SHP77 (cell line): ENCODE results near the gene PKD1.

Source experiments
- DNase-seq, 2 experiments: peaks; one replicate each; lab custom pipeline; 2025; lab: John Stamatoyannopoulos, UW

PKD1 gene

DNA sequence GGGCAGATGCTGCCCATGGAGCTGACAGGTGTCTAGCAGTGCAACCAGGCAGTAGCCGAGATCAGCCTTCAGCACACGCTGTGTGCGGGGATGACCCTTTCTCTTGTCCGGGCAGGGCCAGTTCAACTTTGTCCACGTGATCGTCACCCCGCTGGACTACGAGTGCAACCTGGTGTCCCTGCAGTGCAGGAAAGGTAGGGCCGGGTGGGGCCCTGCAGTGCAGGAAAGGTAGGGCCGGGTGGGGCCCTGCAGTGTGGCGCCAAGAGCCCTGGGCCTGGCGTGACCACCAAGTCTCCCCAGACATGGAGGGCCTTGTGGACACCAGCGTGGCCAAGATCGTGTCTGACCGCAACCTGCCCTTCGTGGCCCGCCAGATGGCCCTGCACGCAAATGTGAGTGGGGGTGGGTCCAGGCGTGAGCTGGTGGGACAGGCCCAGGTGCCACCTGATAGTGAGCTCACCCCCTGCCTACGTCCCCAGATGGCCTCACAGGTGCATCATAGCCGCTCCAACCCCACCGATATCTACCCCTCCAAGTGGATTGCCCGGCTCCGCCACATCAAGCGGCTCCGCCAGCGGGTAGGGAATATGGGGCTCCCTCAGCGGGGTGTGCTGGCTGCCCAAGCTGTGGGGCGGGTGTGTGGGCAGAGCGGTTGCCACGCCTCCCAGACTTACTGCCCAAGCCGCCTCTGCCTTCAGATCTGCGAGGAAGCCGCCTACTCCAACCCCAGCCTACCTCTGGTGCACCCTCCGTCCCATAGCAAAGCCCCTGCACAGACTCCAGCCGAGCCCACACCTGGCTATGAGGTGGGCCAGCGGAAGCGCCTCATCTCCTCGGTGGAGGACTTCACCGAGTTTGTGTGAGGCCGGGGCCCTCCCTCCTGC lies 47.7 kb downstream of the PKD1 start:
- DNase-seq = no peak

DNA sequence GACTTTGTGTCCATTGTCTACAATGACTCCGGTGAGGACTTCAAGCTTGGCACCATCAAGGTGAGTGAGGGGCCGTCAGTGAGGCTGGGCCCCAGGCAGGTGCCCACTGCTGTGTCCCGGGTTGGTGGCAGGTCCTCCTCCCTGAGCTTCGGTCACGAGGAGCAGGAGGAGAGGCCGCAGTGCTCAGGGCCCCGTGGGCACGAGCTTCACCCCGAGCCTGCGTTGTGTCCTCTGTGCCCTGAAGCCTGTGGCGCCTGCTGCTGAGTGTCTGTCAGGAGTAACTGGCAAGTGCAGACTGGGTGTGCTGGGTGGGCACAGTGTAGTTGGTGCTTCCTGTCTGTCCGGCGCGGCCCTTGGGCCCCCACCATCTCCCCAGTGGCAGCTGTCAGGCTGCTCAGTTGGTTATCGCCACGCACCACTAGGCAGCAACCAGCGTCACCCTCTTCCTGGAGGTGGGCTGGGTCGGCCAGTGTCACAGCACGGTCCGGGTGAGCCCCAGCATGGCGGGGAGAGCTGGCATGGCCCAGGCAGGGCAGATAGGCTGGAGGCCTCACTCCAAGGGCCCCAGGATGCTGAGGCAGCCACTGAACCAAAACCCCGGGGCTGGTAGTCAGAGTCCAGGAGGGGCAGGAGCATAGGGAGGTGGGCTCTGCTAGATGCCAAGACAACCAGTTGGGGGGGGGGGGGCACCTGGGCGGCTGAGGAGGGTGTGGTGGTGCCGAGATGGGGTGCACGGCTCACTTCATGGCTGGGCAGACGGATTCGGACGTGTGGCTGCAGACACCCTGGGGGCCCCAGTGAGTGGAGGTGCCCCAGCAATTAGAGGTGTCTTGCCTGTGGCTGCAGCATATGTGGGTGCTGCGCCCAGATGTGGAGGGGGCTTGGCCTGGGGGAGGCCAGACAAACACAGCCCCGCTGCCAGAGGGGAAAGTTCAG lies 48.6 kb downstream of the PKD1 start:
- DNase-seq = no peak

DNA sequence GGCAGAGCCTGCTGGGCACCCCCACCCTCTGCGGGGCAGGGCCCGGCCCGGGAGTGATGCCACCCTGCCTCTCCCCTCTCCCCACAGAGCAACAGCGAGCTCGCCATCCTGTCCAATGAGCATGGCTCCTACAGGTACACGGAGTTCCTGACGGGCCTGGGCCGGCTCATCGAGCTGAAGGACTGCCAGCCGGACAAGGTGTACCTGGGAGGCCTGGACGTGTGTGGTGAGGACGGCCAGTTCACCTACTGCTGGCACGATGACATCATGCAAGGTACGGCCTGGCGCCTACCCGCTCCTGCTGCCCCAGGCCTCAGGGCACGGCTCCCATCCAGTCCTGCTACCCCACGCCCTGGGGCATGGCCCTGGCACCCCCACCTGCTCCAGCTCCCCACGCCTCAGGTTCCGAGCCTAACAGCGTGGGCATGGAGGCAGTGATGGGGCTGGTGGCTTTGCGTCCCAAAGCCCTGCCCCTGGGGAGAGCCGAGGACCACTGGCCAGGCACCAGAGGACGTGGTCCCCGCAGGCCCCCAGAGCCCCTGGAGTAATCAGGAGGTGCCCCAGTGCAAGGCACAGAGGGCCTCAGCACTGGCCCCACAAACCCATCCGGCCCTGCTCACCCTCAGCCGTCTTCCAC lies 49.5 kb downstream of the PKD1 start:
- no peak for DNase-seq

DNA sequence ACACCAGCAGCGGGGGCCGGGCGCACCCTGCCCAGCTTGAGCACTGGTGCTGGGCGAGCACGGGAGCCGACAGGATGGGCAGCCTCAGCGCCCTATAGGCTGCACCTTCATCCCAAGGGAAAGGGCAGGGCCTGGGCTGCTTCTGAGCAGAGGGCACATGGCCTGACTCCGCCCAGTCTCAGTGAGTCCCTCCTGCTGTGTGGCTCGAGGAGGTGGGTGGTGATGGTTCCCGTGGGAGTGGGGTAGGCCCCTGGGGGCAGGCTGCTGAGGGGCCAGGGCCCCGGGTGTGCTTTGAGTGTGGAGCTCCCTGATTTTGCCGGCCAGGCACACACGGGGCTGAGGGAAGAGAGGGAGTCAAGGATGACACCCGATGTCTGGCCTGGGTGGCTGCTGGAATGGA lies 50.0 kb downstream of the PKD1 start:
- no peak for DNase-seq

DNA sequence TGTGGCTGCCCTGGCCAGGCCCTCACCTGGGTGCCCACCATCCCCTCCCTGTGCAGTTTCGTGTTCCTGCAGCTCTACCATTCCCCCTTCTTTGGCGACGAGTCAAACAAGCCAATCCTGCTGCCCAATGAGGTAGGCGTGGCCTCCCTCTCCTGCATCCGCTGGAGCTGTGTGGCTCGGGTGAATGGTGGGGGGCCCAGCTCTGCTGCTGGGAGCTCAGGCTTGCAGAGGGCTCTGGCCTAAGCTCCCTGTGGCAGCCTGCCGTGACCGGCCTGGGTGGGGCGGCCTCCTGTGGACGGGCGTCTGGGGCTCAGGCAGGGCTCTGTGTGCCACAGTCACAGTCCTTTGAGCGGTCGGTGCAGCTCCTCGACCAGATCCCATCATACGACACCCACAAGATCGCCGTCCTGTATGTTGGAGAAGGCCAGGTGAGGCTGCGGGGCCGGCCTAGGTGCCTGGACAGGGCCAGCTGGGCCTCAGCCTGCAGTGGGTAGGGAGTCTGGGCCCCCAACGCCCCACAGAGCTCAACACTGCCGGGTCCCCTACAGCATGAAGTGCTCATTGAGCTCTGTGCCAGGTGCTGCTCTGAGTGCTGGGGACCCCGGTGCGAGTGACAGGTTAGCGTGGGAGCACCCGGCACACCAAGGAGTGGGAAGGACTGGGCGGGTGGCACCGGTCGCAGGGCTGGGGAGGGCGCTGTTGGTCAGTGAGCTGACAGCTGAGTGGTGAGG lies 50.6 kb downstream of the PKD1 start:
- DNase-seq = no peak

DNA sequence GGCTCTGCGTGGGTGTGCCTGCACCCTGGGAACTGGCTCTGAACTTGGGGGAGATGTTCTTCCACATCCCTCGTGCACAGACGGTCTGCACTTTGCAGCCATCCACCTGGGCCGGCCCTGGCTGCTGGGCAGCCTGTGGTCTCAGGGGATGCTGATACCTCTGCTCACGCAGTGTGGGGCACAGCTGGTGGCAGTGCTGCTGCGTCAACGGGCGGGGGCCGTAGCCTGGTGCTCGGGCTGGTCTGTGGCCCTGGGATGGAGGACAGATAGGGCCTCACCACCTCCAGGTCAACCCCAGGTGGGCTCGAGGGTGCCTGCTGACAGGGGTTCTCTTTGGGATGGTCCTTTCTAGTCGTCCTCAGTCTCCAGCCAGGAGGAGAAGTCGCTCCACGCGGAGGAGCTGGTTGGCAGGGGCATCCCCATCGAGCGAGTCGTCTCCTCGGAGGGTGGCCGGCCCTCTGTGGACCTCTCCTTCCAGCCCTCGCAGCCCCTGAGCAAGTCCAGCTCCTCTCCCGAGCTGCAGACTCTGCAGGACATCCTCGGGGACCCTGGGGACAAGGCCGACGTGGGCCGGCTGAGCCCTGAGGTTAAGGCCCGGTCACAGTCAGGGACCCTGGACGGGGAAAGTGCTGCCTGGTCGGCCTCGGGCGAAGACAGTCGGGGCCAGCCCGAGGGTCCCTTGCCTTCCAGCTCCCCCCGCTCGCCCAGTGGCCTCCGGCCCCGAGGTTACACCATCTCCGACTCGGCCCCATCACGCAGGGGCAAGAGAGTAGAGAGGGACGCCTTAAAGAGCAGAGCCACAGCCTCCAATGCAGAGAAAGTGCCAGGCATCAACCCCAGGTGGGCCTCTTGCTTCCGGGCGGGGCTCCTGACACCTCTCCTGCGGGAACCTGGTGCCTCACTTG lies 51.6 kb downstream of the PKD1 start:
- no peak for DNase-seq

DNA sequence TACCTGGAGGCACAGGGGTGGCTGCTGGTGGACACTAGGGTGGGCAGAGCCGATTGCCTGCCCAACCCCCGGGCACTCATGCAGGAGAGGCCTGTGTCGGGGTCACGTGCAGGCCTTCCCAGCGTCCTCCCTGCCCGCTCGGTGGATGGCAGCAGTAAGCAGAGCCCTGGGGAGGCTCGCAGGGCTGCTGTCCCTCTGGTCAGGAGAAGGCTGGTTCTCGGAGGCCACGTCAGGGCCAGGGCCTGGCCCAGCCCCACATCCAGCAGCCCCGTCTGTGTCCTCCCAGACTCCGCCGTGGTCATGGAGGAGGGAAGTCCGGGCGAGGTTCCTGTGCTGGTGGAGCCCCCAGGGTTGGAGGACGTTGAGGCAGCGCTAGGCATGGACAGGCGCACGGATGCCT lies 52.3 kb downstream of the PKD1 start:
- no peak for DNase-seq

DNA sequence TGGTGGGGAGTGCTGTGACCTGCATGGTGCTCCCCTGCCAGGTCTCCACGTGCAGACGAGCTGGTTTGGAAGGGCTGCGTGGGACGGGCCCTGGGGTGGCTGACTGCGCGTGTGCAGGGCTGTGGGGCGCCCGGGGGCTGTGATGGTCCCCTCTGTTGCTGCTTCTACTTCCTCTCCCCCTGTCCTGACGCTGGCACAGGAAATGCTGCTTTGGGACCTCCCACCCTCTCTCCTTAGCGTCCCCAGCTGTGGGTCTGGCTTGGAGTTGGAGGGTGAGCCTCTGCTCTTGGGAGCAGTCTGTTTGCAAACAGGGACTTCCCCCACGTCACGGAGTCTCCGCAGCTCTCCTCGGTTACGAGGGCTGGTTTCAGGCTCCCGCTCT lies 52.7 kb downstream of the PKD1 start:
- no peak for DNase-seq

DNA sequence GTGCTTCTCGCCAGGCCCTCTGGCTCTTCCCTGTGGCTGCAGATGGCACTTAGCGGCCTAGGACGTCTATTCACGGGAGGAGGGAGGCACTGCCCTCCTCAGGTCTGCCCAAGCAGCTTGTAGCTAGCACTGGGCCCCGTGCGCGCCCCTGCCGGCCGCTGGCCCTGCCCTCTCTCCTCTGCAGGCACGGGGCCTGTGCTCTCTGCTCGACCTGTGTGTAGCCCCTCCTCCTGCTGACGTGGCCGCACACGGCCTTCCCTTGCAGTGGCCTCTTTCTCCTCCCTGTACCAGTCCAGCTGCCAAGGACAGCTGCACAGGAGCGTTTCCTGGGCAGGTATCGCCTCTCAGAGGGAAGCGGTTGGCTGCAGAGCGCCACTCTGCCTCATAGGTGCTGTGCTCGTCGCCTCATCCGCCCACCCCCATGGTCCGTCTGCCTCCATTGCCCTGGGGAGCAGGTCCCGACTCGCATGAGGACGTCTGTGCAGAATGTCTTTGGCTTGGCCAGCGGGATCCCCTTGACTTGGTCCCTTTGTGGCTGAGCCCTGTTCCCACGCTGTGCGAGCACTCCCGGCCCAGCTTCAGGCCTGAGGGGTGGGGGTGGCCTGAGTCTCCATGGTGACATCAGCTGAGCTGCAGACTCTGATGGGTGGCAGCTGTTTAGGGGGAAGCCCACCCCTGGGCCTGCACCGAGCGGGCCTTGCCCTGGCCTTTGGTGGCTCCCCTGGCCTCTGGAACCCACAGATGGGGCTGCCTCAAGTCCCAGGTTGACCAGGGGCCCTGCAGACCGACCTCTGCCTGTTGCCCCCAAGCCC lies 53.3 kb downstream of the PKD1 start:
- no peak for DNase-seq

DNA sequence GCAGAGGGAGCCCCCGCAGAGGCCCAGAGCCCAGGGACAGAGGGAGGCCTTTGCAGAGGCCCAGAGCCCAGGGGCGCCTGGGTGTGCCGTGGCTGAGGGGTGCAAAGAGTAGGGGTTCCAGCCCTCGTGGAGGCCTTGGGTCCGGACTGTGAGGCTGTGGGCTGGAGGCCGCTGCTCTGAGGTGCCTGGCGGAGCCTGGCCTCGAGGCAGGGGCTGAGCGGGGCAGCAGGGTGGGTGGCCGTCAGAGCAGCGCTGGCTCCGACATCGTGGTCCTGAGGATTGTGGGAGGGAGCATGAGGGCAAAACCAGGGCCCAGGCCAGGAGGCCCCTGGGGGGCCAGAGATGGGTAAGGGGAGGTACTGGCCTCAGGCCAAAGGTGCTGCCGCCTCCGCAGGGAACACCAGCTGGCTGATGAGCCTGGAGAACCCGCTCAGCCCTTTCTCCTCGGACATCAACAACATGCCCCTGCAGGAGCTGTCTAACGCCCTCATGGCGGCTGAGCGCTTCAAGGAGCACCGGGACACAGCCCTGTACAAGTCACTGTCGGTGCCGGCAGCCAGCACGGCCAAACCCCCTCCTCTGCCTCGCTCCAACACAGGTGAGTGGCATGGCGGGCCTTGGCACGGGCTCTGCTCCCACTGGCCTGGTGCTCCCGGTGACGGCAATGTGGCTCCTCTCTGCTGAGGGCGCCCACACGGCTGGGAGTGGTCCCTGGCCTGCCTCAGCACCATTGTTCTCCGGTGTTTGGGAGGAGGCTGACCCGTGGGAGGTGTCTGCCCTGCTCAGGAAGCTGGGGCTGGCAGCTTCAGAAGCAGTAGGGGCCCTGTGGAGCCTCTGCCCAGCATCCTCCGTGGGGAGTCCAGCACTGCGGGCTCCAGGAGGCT lies 54.3 kb downstream of the PKD1 start:
- no peak for DNase-seq

DNA sequence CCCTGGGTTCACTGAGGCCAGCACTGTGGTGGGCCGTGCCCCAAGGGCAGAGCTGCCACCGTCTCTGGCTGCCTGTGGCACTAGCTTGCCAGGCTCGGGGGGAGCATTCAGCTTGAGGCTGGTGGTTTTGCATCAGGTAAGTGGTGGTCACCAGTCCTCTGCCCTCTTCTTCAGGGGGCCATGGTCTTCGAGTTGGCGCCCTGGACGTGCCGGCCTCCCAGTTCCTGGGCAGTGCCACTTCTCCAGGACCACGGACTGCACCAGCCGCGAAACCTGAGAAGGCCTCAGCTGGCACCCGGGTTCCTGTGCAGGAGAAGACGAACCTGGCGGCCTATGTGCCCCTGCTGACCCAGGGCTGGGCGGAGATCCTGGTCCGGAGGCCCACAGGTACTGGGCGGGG lies 55.7 kb downstream of the PKD1 start:
- DNase-seq = no peak

DNA sequence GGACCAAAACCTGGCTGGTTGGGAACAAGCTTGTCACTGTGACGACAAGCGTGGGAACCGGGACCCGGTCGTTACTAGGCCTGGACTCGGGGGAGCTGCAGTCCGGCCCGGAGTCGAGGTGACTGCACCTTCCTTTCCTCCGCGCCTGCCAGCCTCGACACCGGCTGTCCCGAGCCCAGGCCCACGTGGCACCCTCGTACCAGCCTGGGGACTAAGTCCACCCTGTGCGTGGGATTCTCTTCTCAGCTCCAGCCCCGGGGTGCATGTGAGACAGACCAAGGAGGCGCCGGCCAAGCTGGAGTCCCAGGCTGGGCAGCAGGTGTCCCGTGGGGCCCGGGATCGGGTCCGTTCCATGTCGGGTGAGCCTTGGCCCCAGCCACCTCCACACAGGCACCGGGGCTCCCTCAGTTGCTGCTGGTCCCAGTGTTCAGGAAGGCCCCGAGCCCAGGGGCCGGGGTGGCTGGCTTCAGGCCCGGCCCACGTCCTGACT lies 56.3 kb downstream of the PKD1 start:
- DNase-seq = no peak

DNA sequence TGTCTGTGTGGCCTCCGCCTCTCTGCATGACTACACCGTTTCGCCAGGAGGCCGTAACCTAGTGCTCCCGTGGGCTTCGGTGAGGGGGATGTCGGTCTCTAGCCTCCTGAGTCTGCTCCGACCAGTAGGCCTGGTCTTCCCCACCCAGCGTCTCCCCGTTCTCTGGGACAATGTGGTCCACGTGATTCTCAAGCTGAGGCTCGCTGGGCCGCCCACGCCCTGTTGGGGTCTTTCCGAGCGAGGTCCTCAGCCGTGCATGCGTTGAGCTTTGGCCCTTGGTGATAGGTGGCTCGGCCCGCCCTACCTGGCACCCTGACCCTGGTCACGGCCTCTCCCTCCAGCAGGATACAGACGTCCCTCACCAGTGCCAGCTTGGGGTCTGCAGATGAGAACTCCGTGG lies 57.0 kb downstream of the PKD1 start:
- DNase-seq = no peak

DNA sequence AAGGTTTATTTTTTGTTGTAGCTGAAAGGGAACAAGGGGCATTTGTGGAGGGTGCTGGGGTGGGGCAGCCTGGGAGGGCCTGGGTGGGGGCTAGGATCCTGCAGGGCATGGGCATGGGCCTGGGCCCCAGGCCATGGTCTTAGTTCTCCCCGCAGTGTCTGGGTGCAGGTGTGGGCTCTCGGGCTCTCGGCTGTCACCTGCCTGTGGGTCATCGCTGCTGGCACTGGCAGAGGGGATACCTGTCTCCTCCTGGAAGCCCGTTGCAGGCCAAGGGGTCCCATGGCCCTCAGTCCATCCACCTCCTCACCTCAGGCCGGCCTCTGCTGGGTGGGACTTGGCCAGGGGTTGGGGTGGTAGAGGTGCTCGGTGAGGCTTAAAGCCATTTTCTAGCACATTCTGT lies 57.6 kb downstream of the PKD1 start:
- no peak for DNase-seq

DNA sequence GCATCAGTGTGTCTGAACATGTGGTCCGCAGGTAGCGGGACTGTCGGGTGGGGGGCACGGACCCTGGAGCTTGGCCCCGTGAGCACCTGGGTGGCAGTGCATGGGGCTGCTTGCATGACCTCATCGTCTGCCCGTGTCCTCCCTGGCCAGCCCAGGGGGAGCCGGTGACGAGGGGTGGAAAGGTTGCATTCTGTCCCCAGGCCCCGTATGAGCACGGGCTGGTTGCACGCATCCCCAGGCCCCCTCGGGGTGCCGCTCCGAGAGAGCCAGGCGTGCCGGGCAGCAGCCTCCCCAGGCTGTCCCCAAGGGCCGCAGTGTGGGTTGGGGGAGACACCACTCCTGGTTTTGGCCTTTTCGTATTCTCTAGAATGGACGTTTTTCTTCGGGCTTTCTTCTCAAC lies 58.0 kb downstream of the PKD1 start:
- DNase-seq = no peak

DNA sequence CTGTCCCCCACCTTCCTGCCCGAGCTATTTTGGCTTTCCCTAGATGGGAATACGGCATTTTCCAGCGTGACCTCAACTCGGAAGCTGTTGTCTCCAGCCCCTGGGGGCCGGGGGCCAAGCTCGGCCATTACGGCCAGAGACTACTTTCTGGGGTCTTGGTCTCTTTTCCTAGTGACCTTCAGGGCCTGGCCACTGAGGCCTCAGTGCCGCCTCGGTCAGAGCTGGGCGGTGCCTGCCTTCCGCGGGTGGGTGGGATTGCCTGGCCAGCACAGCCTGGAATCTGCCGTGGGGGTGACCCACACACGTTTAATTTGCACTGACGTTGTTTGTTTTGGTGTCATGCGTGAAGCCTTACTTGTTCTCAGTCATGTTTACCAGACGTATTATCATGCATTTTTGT lies 58.7 kb downstream of the PKD1 start:
- no peak for DNase-seq

DNA sequence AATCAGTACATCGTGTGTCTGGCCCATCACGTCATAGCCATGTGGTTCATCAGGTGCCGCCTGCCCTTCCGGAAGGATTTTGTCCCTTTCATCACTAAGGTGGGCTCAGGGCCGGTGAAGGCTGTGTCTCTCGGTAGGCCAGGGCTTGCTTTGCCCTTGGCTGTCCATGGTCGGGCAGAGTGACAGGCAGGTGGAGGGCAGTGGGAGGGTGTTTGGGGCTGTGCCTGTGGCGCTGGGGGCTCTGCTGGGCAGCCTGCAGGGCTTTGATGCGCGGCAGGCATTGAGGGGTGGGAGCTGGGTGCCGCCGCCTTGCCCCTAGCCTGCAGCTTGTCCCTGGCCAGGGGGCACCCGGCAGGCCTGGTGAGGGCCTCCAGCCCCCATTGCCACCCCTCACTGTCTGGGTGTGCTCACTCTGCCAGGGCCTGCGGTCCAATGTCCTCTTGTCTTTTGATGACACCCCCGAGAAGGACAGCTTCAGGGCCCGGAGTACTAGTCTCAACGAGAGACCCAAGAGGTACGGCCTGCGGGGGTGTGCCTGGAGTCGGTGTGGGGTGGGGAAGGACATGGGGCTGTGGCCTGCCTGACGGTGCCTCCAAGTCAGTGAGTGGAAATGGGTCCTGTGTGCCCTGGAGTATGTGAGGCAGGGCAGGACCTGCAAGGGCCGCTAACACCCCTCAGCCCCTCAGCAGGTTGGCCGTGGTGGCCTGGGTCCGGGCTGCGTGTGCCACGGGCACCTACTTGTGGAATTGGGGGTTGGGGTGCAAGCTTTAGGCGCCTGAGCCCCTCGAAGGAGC lies 59.4 kb downstream of the PKD1 start:
- no peak for DNase-seq

DNA sequence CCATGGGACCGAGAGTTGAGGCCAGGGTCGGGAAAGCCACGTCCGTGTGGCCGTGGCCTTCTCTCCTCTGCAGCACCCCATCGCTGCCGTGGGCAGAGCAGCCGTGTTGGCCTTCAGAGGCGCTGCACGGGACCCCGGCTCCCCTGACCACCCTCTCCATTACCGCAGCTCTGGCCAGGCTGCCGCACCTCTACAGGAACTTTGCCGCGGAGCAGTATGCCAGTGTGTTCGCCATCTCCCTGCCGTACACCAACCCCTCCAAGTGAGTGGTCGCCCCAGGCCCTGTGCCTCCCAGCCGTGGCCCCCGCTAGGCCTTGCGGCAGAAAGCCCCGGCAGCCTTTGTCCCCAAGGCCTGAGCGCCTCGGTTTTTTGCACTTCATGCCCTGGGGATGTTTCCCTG lies 60.1 kb downstream of the PKD1 start:
- DNase-seq = no peak
